ENCODE results near the gene HIF1AN.

The HIF1AN gene

GRCh38 chr10:100522107-100522801, 13.5 kb upstream of the HIF1AN start:
- no peak for DNase-seq

GRCh38 chr10:100522945-100523344, 12.8 kb upstream of the HIF1AN start:
- DNase-seq = no peak

- no peak for DNase-seq
Observed at GRCh38 chr10:100524206-100524605, 11.5 kb upstream of the HIF1AN start.

- DNase-seq = no peak
Observed at GRCh38 chr10:100524638-100525037, 11.1 kb upstream of the HIF1AN start.

- no peak for DNase-seq
Observed at GRCh38 chr10:100528123-100528886, 7.4 kb upstream of the HIF1AN start.

GRCh38 chr10:100528921-100529474, 6.7 kb upstream of the HIF1AN start:
- DNase-seq = no peak

- peak; percentile 85 for DNase-seq
Observed at GRCh38 chr10:100529475-100530298, 6.1 kb upstream of the HIF1AN start, which contains the start of gene NDUFB8. NDUFB8 (minus strand) TSS chr10:100529871; CDS start chr10:100529851, 20 bp downstream.

GRCh38 chr10:100531761-100532160, 4.0 kb upstream of the HIF1AN start:
- DNase-seq = no peak

GRCh38 chr10:100534726-100535125, 1.0 kb upstream of the HIF1AN start:
- DNase-seq = no peak

- no peak for DNase-seq
Observed at GRCh38 chr10:100535338-100535714, 417 bp upstream of the HIF1AN start.

- no peak for DNase-seq
Observed at GRCh38 chr10:100537475-100537874, 1.7 kb downstream of the HIF1AN start.

GRCh38 chr10:100544950-100545349, 9.2 kb downstream of the HIF1AN start:
- DNase-seq = no peak

GRCh38 chr10:100551196-100551595, 15.5 kb downstream of the HIF1AN start:
- no peak for DNase-seq

GRCh38 chr10:100551738-100552137, 16.0 kb downstream of the HIF1AN start:
- no peak for DNase-seq

- DNase-seq = no peak
Observed at GRCh38 chr10:100553929-100554328, 18.2 kb downstream of the HIF1AN start.

- no peak for DNase-seq
Observed at GRCh38 chr10:100554902-100555301, 19.2 kb downstream of the HIF1AN start.

- DNase-seq = no peak
Observed at GRCh38 chr10:100560248-100560647, 24.5 kb downstream of the HIF1AN start.

- DNase-seq = no peak
Observed at GRCh38 chr10:100561005-100561404, 25.3 kb downstream of the HIF1AN start.

- DNase-seq = peak; percentile 63
Observed at GRCh38 chr10:100562008-100562672, 26.4 kb downstream of the HIF1AN start.

GRCh38 chr10:100565206-100565985, 29.7 kb downstream of the HIF1AN start:
- no peak for DNase-seq

- DNase-seq = no peak
Observed at GRCh38 chr10:100566561-100566960, 30.8 kb downstream of the HIF1AN start.

Data from fibroblast of skin of back (primary cell).